HEK293 (cell line): Measurements from ENCODE around the gene CAMKV.

ENCODE experiments used
- CTCF ChIP-seq: fragments of 450-650 bp; formaldehyde crosslinking; IDR thresholded peaks from 2 replicates; pipeline ENCODE4 v1.5.1; 2016; ENCODE audit warnings: missing biosample characterization, missing genetic modification characterization
- HOXA7 ChIP-seq: sonication (generic); formaldehyde crosslinking; IDR thresholded peaks from 2 replicates; pipeline ENCODE4 v1.8.1; 2022; ENCODE audit warnings: missing genetic modification reagents, borderline replicate concordance
- REST ChIP-seq: fragments of 450-650 bp; formaldehyde crosslinking; IDR thresholded peaks from 2 replicates; pipeline ENCODE4 v1.5.1; 2016; ENCODE audit warnings: missing biosample characterization, missing genetic modification characterization
- ZNF341 ChIP-seq: fragments of 450-650 bp; formaldehyde crosslinking; IDR thresholded peaks from 2 replicates; pipeline ENCODE4; 2016; ENCODE audit warnings: low read depth, missing biosample characterization, missing genetic modification characterization

GRCh38 chr3:49856181-49857005, 13.3 kb downstream of the CAMKV start, which contains the start of gene TRAIP:
- TF ChIP-seq CTCF (no peak), ZNF341 (no peak), HOXA7 (CRISPR knock-in tag) (no peak), REST (tag by site-specific recombination) (no peak)
